ENCODE results near the gene RAG1. TPM values are rescaled to one million over a fixed set of nuclear protein-coding genes. Genes with fewer than 3 reads are reported as not detected.
A peak's percentile ranks its signal among the peaks of the same experiment; 100 is the strongest.
"Not testable (repeated sequence)": the region's sequence is repeated elsewhere in the genome, so short reads cannot be mapped to it uniquely, and the experiment has no call there.

RAG1 gene
- total RNA-seq, 1 experiment from 2014 or later, result 0.23 TPM

GRCh38 chr11:36534276-36534840 is 33.4 kb upstream of the RAG1 start:
- H3K27me3 ChIP-seq (replicated peaks; ENCODE audit: control insufficient read depth, insufficient read depth, low read length), result no peaks in the 10 kb centered on the region
- Mint-ChIP-seq H3K9me3 (ENCODE audit: unreplicated experiment) (no peaks in the 10 kb centered on the region), H3K4me1 (ENCODE audit: low read depth, unreplicated experiment) (no peaks in the 10 kb centered on the region), H3K27me3 (ENCODE audit: insufficient read depth, unreplicated experiment) (peaks cover 3% of the 10 kb centered on the region), H3K27ac (ENCODE audit: unreplicated experiment) (no peak overlapping the region), H3K36me3 (ENCODE audit: insufficient read depth, unreplicated experiment) (no peaks in the 10 kb centered on the region), H3K4me3 (ENCODE audit: unreplicated experiment) (no peak overlapping the region)
- no peak for DNase-seq
- H3K4me1 ChIP-seq, result no peaks in the 10 kb centered on the region
- ChIA-PET CTCF (no interaction called here), POLR2A (no interaction called here)
- no peak for TF ChIP-seq CTCF (IDR thresholded peaks at IDR 0.05; ENCODE audit: insufficient read depth in 1 of 2, low read depth in 1 of 2, low read length in 1 of 2, severe bottlenecking in 1 of 2, unreplicated experiment in 1 of 2)
- no peaks in the 10 kb centered on the region for H3K9me3 ChIP-seq
- intact Hi-C loops (cut with micrococcal nuclease; ENCODE audit: unreplicated experiment), result loop anchor here (1.0 to 5.0 kb wide), 2 partner anchors 41 to 278 kb away; no protein-coding TSS in a partner anchor
- BruUV-seq (replicated peaks), result no TSS peak
- H3K4me3 ChIP-seq (ENCODE audit: low read depth, low read length), result no peak overlapping the region
- H3K36me3 ChIP-seq (ENCODE audit: control insufficient read depth, insufficient read depth, low read length), result no peaks in the 10 kb centered on the region

GRCh38 chr11:36540998-36541397 is 26.8 kb upstream of the RAG1 start:
- Mint-ChIP-seq H3K9me3 (ENCODE audit: unreplicated experiment) (no peaks in the 10 kb centered on the region), H3K36me3 (ENCODE audit: insufficient read depth, unreplicated experiment) (no peaks in the 10 kb centered on the region), H3K27me3 (ENCODE audit: insufficient read depth, unreplicated experiment) (peaks cover 18% of the 10 kb centered on the region), H3K4me3 (ENCODE audit: unreplicated experiment) (no peak overlapping the region), H3K4me1 (ENCODE audit: low read depth, unreplicated experiment) (no peaks in the 10 kb centered on the region), H3K27ac (ENCODE audit: unreplicated experiment) (no peak overlapping the region)
- H3K36me3 ChIP-seq (ENCODE audit: control insufficient read depth, insufficient read depth, low read length), result no peaks in the 10 kb centered on the region
- peaks cover 2% of the 10 kb centered on the region; the same call in 1 of the 2 replicates for H3K27me3 ChIP-seq (replicated peaks; ENCODE audit: control insufficient read depth, insufficient read depth, low read length)
- ChIA-PET CTCF (interaction anchor here (0.7 to 1.1 kb wide), 4 partner anchors 31 to 41 kb away, joined by 3 to 5 read pairs (median 4); partner anchors contain the start of gene TRAF6), POLR2A (no interaction called here)
- TF ChIP-seq CTCF (IDR thresholded peaks at IDR 0.05; ENCODE audit: insufficient read depth in 1 of 2, low read depth in 1 of 2, low read length in 1 of 2, severe bottlenecking in 1 of 2, unreplicated experiment in 1 of 2), result peak; percentile 13 to 42
- H3K4me3 ChIP-seq (ENCODE audit: low read depth, low read length), result no peak overlapping the region
- no peaks in the 10 kb centered on the region for H3K4me1 ChIP-seq
- no peaks in the 10 kb centered on the region for H3K9me3 ChIP-seq
- BruUV-seq (replicated peaks), result no TSS peak
- intact Hi-C loops (cut with micrococcal nuclease; ENCODE audit: unreplicated experiment), result no loop called here
- DNase-seq, result peak in 1 of 2 experiments; percentile 32

- POLR2A ChIA-PET, result no interaction called here
- CTCF ChIA-PET, result no interaction called here
- intact Hi-C loops (cut with micrococcal nuclease; ENCODE audit: unreplicated experiment), result no loop called here
- H3K36me3 Mint-ChIP-seq (ENCODE audit: insufficient read depth, unreplicated experiment), result no peaks in the 10 kb centered on the region
- H3K4me3 ChIP-seq (ENCODE audit: low read depth, low read length), result no peak overlapping the region
- no peaks in the 10 kb centered on the region for H3K4me1 Mint-ChIP-seq (ENCODE audit: low read depth, unreplicated experiment)
- H3K4me1 ChIP-seq, result peaks cover 10% of the 10 kb centered on the region
- no peak for DNase-seq
- no peaks in the 10 kb centered on the region for H3K9me3 ChIP-seq
- H3K4me3 Mint-ChIP-seq (ENCODE audit: unreplicated experiment), result no peak overlapping the region
- H3K27ac Mint-ChIP-seq (ENCODE audit: unreplicated experiment), result no peak overlapping the region
- no peaks in the 10 kb centered on the region for H3K9me3 Mint-ChIP-seq (ENCODE audit: unreplicated experiment)
- no peaks in the 10 kb centered on the region for H3K27me3 ChIP-seq (replicated peaks; ENCODE audit: control insufficient read depth, insufficient read depth, low read length)
- no peak for TF ChIP-seq CTCF (IDR thresholded peaks at IDR 0.05; ENCODE audit: insufficient read depth in 1 of 2, low read depth in 1 of 2, low read length in 1 of 2, severe bottlenecking in 1 of 2, unreplicated experiment in 1 of 2)
- peaks cover 10% of the 10 kb centered on the region for H3K27me3 Mint-ChIP-seq (ENCODE audit: insufficient read depth, unreplicated experiment)
- H3K36me3 ChIP-seq (ENCODE audit: control insufficient read depth, insufficient read depth, low read length), result no peaks in the 10 kb centered on the region
- BruUV-seq (replicated peaks), result no TSS peak
Measured at GRCh38 chr11:36550385-36551115, 17.3 kb upstream of the RAG1 start.

GRCh38 chr11:36557390-36557789 is 10.4 kb upstream of the RAG1 start:
- intact Hi-C loops (cut with micrococcal nuclease; ENCODE audit: unreplicated experiment); H3K27ac Mint-ChIP-seq (ENCODE audit: unreplicated experiment); H3K4me1 ChIP-seq; DNase-seq; BruUV-seq (replicated peaks); POLR2A ChIA-PET; H3K4me3 Mint-ChIP-seq (ENCODE audit: unreplicated experiment); H3K27me3 ChIP-seq (replicated peaks; ENCODE audit: control insufficient read depth, insufficient read depth, low read length); H3K36me3 Mint-ChIP-seq (ENCODE audit: insufficient read depth, unreplicated experiment); H3K9me3 Mint-ChIP-seq (ENCODE audit: unreplicated experiment); H3K4me1 Mint-ChIP-seq (ENCODE audit: low read depth, unreplicated experiment); H3K9me3 ChIP-seq; H3K27me3 Mint-ChIP-seq (ENCODE audit: insufficient read depth, unreplicated experiment); H3K4me3 ChIP-seq (ENCODE audit: low read depth, low read length); H3K36me3 ChIP-seq (ENCODE audit: control insufficient read depth, insufficient read depth, low read length): not testable (repeated sequence)
- CTCF ChIA-PET, result interaction anchor here (0.6 kb wide), 1 partner anchor 271 kb away, joined by 3 read pairs; no protein-coding TSS in a partner anchor
